Ovary (tissue), 3 donors: ENCODE measurements around the gene FAM234A.

ENCODE experiments used
- CTCF ChIP-seq, 3 donors: fragments of 450-650 bp in 2 of 3; fragments of 200-600 bp in 1 of 3; IDR thresholded peaks; one replicate each; pipeline versions ENCODE4 v1.5.1 to v1.8.0; 2016 to 2022; ENCODE audit warnings: antibody characterized with exemption in 3 of 3, mild to moderate bottlenecking in 1 of 3
- POLR2A ChIP-seq: fragments of 450-650 bp; IDR thresholded peaks from one replicate; pipeline ENCODE4 v1.6.1; 2017; ENCODE audit warnings: antibody characterized with exemption, mild to moderate bottlenecking, moderate library complexity
- donor health status: DM: no; HTN: no; CAD: no.

GRCh38 chr16:193441-193840 is 41.2 kb upstream of the FAM234A start:
- TF ChIP-seq CTCF (IDR thresholded peaks at IDR 0.05) (no peak), POLR2A (no peak)
